K562 (cell line): Measurements from ENCODE around the gene COX6A1. TPM values are rescaled to one million over a fixed set of nuclear protein-coding genes. Genes with fewer than 3 reads are reported as not detected.

Experiments used
- MCM5 ChIP-seq: fragments of 450-650 bp; IDR thresholded peaks from 2 replicates; pipeline ENCODE4 v1.6.1; 2016; ENCODE audit warnings: low read depth
- ZNF324 ChIP-seq: fragments of 250-450 bp; sonication (Bioruptor Pico); IDR thresholded peaks from 2 replicates; pipeline ENCODE4 v1.4.0; 2020; ENCODE audit warnings: mild to moderate bottlenecking
- polyA plus RNA-seq, 8 experiments: library from polyadenylated mRNA; depleted of rRNA in 4 of 8; stranded (reverse) in 5 of 8; unstranded in 3 of 8; fragments of >200 nt; fragmentation: Nextera tagmentation in 2 of 8; fragmentation: Illumina TruSeq in 1 of 8; extraction: Ambion mirVana in 2 of 8; extraction: Trizol in 1 of 8; gene quantifications; 2 replicates each; pipeline versions ENCODE4 v1.2.1 to v1.2.3, GENCODE V29; 2011 to 2014; ENCODE audit warnings: inconsistent platforms in 1 of 8, missing spikeins in 1 of 8
- total RNA-seq, 7 experiments: library from RNA; depleted of rRNA in 6 of 7; stranded (reverse); fragments of >200 nt in 6 of 7; fragmentation: Illumina TruSeq in 2 of 7; extraction: Trizol in 2 of 7; gene quantifications; 2 replicates each; pipeline versions ENCODE4 v1.2.1 to v1.2.3, GENCODE V29; 2011 to 2021; ENCODE audit warnings: low replicate concordance in 1 of 7
- TF ChIP-seq, protein P1 (sequence below), 2 experiments: fragments of 450-650 bp; formaldehyde crosslinking in 1 of 2; IDR thresholded peaks; 2 replicates each; pipeline versions ENCODE4 v1.4.0 to v1.6.1; 2014 to 2020; ENCODE audit warnings: mild to moderate bottlenecking in 2 of 2, borderline replicate concordance in 1 of 2, low read depth in 1 of 2

The COX6A1 gene
- total and polyA plus RNA-seq, 9 of the 15 experiments (the other 6 are each of a cell fraction or from before 2014, with no cell fraction given): 414 to 4,142 (median 931) TPM

DNA sequence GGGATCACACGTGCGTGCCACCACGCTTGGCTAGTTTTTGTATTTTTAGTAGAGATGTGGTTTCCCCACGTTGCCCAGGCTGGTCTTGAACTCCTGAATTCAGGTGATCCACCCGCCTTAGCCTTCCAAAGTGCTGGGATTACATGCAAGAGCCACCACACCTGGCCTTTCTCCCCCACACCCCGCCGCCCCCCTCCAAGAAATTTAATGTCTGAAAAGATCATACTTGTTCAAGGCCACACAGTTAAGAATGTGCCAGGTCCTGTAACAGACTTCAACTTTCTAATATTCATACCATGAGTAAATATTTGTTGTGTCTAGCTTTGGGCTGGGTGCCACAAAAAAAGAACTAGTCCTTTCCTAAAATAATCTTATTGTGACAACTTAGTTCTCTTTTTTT, 17.4 kb downstream of the COX6A1 start (continued):
- TF ChIP-seq, protein P1, sequence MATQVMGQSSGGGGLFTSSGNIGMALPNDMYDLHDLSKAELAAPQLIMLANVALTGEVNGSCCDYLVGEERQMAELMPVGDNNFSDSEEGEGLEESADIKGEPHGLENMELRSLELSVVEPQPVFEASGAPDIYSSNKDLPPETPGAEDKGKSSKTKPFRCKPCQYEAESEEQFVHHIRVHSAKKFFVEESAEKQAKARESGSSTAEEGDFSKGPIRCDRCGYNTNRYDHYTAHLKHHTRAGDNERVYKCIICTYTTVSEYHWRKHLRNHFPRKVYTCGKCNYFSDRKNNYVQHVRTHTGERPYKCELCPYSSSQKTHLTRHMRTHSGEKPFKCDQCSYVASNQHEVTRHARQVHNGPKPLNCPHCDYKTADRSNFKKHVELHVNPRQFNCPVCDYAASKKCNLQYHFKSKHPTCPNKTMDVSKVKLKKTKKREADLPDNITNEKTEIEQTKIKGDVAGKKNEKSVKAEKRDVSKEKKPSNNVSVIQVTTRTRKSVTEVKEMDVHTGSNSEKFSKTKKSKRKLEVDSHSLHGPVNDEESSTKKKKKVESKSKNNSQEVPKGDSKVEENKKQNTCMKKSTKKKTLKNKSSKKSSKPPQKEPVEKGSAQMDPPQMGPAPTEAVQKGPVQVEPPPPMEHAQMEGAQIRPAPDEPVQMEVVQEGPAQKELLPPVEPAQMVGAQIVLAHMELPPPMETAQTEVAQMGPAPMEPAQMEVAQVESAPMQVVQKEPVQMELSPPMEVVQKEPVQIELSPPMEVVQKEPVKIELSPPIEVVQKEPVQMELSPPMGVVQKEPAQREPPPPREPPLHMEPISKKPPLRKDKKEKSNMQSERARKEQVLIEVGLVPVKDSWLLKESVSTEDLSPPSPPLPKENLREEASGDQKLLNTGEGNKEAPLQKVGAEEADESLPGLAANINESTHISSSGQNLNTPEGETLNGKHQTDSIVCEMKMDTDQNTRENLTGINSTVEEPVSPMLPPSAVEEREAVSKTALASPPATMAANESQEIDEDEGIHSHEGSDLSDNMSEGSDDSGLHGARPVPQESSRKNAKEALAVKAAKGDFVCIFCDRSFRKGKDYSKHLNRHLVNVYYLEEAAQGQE (IDR thresholded peaks at IDR 0.05; ENCODE audit: borderline replicate concordance): no peak
- TF ChIP-seq, protein P1 (CRISPR knock-in tag; IDR thresholded peaks at IDR 0.05; ENCODE audit: low read depth): no peak
- TF ChIP-seq ZNF324 (CRISPR knock-in tag): no peak
- TF ChIP-seq MCM5: no peak
- TF ChIP-seq, all 486 proteins: peak for 0
